GM10248 (cell line): Measurements from ENCODE around the gene PCDH10.

Experiments used
- CTCF ChIA-PET: fragments of 300-600 bp; sonication (Branson Sonifier 250); formaldehyde crosslinking; extraction: SDS; loops from one replicate; lab custom pipeline; 2021; ENCODE audit warnings: antibody characterized with exemption; lab: Yijun Ruan, JAX
- POLR2A ChIA-PET: fragments of 350-650 bp; sonication (Branson Sonifier 250); formaldehyde crosslinking; extraction: SDS; loops from one replicate; lab custom pipeline; 2020; ENCODE audit warnings: antibody characterized with exemption; lab: Yijun Ruan, JAX
- DNase-seq: peaks from one replicate; pipeline ENCODE4 v3.0.0; 2012; ENCODE audit errors: extremely low spot score
- TF ChIP-seq, protein P1 (sequence below): IDR thresholded peaks from 2 replicates; pipeline ENCODE4 v1.5.1; 2012; ENCODE audit warnings: mild to moderate bottlenecking, low read depth; ENCODE audit errors: extremely low read depth, missing control alignments, control extremely low read depth

Gene PCDH10

DNA sequence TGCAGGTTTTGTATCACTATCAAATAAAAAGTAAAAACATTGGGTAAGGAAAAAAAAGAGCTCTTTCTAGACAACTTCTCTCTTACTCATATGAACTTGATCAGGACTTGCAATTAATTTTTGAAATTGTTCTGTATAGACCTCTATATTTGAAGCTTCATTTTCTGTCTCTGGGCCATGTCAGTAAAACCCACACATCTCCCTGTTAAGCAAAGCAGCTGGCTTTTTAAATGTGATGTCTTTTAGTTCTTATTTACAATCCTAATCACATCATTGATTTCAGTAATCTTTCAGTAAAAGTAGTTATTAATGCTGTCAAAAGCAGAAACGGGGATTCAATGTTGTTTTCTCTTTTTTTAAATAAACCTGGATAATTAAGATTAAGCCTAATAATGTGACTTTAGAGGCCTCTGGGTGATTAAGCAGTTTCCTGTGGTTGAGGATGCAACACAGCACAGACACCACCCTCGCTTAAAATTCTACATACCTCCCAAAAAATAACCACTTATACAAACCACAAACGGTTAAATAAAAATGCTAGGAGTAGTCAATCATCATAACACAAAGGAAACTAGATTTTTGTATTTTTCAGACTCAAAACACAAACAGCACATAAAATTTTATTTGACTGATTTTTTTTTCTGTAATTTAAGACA is 5.2 kb upstream of the PCDH10 start:
- DNase-seq, result no peak
- TF ChIP-seq, protein P1, sequence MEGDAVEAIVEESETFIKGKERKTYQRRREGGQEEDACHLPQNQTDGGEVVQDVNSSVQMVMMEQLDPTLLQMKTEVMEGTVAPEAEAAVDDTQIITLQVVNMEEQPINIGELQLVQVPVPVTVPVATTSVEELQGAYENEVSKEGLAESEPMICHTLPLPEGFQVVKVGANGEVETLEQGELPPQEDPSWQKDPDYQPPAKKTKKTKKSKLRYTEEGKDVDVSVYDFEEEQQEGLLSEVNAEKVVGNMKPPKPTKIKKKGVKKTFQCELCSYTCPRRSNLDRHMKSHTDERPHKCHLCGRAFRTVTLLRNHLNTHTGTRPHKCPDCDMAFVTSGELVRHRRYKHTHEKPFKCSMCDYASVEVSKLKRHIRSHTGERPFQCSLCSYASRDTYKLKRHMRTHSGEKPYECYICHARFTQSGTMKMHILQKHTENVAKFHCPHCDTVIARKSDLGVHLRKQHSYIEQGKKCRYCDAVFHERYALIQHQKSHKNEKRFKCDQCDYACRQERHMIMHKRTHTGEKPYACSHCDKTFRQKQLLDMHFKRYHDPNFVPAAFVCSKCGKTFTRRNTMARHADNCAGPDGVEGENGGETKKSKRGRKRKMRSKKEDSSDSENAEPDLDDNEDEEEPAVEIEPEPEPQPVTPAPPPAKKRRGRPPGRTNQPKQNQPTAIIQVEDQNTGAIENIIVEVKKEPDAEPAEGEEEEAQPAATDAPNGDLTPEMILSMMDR, result no peak
- ChIA-PET POLR2A (no interaction called here), CTCF (no interaction called here)

DNA sequence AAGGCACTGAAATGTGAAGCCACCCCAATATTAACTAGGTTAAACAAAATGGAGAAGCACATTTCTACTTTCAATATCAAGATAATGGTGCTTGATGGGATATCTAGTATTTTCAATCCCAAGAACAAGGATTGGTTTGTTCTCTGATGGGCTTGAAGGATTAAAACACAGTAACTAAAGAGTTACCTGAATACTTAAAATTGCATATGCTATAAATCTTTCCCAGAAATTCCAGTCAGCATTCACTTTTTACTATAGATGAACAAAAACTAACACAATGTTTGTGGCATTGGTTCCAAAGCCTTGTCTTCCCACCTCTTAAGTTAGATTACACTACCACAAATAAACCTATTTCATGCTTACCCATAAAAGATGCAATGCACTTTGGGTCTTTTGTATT is 3.9 kb upstream of the PCDH10 start:
- no peak for DNase-seq
- CTCF ChIA-PET, result no interaction called here
- TF ChIP-seq, protein P1, result no peak
- POLR2A ChIA-PET, result no interaction called here

- POLR2A ChIA-PET, result no interaction called here
- TF ChIP-seq, protein P1, result no peak
- DNase-seq, result no peak
- CTCF ChIA-PET, result interaction anchor here (0.9 to 2.1 kb wide), 14 partner anchors 8 to 1995 kb away, joined by 3 to 14 read pairs (median 4); no protein-coding TSS in a partner anchor
Measured at GRCh38 chr4:133145758-133146573, 3.1 kb upstream of the PCDH10 start.

GRCh38 chr4:133146574-133147241 is 2.4 kb upstream of the PCDH10 start:
- POLR2A ChIA-PET, result no interaction called here
- DNase-seq, result peak; percentile 41
- TF ChIP-seq, protein P1, result peak; percentile 78
- CTCF ChIA-PET, result interaction anchor here (0.7 to 2.1 kb wide), 16 partner anchors 8 to 1994 kb away, joined by 3 to 14 read pairs (median 4); no protein-coding TSS in a partner anchor

DNA sequence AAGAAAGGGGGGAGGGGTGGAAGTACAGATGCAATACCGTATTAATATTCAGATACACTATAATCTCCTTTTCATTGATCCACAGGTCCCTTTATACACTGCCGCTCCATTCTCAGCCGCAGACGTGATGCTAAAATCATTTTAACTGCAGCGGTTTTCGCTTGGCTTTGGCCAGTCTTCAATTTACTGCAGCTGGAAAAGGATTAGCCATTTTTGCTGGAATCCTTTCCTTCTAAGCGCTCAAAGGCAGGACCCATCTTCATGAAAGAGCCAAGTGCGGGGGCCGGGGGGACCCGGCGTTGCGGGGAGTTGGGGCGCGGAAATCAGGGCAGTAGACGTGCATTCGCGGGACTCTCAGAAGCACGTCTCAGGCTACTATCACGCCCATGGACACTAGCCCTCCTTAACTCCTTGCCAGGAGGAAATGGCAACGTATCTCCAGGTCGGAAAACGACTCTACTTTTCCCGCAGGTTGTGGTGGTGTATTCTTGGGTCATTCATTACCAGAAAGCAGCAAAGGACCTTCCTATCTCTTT is 1.7 kb upstream of the PCDH10 start:
- DNase-seq, result no peak
- TF ChIP-seq, protein P1, result no peak
- ChIA-PET CTCF (interaction anchor here (0.7 to 2.1 kb wide), 13 partner anchors 7 to 1993 kb away, joined by 3 to 14 read pairs (median 5); no protein-coding TSS in a partner anchor), POLR2A (no interaction called here)
